Measurements from ENCODE around the gene GSTA3.

Gene GSTA3

GRCh38 chr6:52881996-52882841 is 27.3 kb downstream of the GSTA3 start:
- TF ChIP-seq ESRRG (CRISPR knock-in tag; IDR thresholded peaks at IDR 0.05) (no peak), ZC3H10 (CRISPR knock-in tag; IDR thresholded peaks at IDR 0.05) (no peak), ZNF70 (CRISPR knock-in tag; IDR thresholded peaks at IDR 0.05) (no peak), ZNF565 (CRISPR knock-in tag; conservative IDR thresholded peaks at IDR 0.05; ENCODE audit: low read depth) (no peak), ZNF8 (CRISPR knock-in tag; IDR thresholded peaks at IDR 0.05) (no peak), ISL1 (CRISPR knock-in tag; IDR thresholded peaks at IDR 0.05) (no peak), TOX (CRISPR knock-in tag; IDR thresholded peaks at IDR 0.05; ENCODE audit: borderline replicate concordance) (no peak), POU6F1 (CRISPR knock-in tag; IDR thresholded peaks at IDR 0.05; ENCODE audit: borderline replicate concordance, low read depth) (no peak), RARB (CRISPR knock-in tag; IDR thresholded peaks at IDR 0.05) (no peak), PATZ1 (CRISPR knock-in tag; IDR thresholded peaks at IDR 0.05; ENCODE audit: borderline replicate concordance) (no peak), SNAI2 (CRISPR knock-in tag; IDR thresholded peaks at IDR 0.05) (no peak), CSDC2 (CRISPR knock-in tag; IDR thresholded peaks at IDR 0.05) (no peak), TSHZ2 (CRISPR knock-in tag; IDR thresholded peaks at IDR 0.05) (no peak), PPARA (CRISPR knock-in tag; IDR thresholded peaks at IDR 0.05; ENCODE audit: borderline replicate concordance) (no peak), ARNTL (CRISPR knock-in tag; IDR thresholded peaks at IDR 0.05; ENCODE audit: borderline replicate concordance, low read depth) (no peak)
- peak; percentile 100 for ATAC-seq

- peak; percentile 47 for ATAC-seq
- TF ChIP-seq ZNF8 (CRISPR knock-in tag; IDR thresholded peaks at IDR 0.05) (no peak), ESRRG (CRISPR knock-in tag; IDR thresholded peaks at IDR 0.05) (no peak), ZC3H10 (CRISPR knock-in tag; IDR thresholded peaks at IDR 0.05) (no peak), OSR1 (CRISPR knock-in tag; IDR thresholded peaks at IDR 0.05) (no peak), PPARA (CRISPR knock-in tag; IDR thresholded peaks at IDR 0.05; ENCODE audit: borderline replicate concordance) (no peak), ZFP3 (CRISPR knock-in tag; IDR thresholded peaks at IDR 0.05) (no peak), SNAI2 (CRISPR knock-in tag; IDR thresholded peaks at IDR 0.05) (no peak), BACH2 (CRISPR knock-in tag; IDR thresholded peaks at IDR 0.05; ENCODE audit: borderline replicate concordance) (no peak), ZNF70 (CRISPR knock-in tag; IDR thresholded peaks at IDR 0.05) (no peak), CSDC2 (CRISPR knock-in tag; IDR thresholded peaks at IDR 0.05) (no peak), GLIS3 (CRISPR knock-in tag; IDR thresholded peaks at IDR 0.05) (no peak), CREB5 (CRISPR knock-in tag; IDR thresholded peaks at IDR 0.05; ENCODE audit: low read depth) (no peak), ZFP30 (CRISPR knock-in tag; IDR thresholded peaks at IDR 0.05) (no peak), ISL1 (CRISPR knock-in tag; IDR thresholded peaks at IDR 0.05) (no peak), TSHZ2 (CRISPR knock-in tag; IDR thresholded peaks at IDR 0.05) (no peak), PATZ1 (CRISPR knock-in tag; IDR thresholded peaks at IDR 0.05; ENCODE audit: borderline replicate concordance) (no peak), ZNF565 (CRISPR knock-in tag; conservative IDR thresholded peaks at IDR 0.05; ENCODE audit: low read depth) (no peak), RARB (CRISPR knock-in tag; IDR thresholded peaks at IDR 0.05) (no peak), CSRNP3 (CRISPR knock-in tag; IDR thresholded peaks at IDR 0.05) (no peak), TOX (CRISPR knock-in tag; IDR thresholded peaks at IDR 0.05; ENCODE audit: borderline replicate concordance) (no peak)
Measured at GRCh38 chr6:52881662-52881995, 27.9 kb downstream of the GSTA3 start.
